ENCODE data around the gene NLRP10.

GRCh38 chr11:7977232-7977917 lies 12.1 kb upstream of the NLRP10 start:
- no peak for TF ChIP-seq POLR2A (IDR thresholded peaks at IDR 0.05)
- TF ChIP-seq, protein P1, sequence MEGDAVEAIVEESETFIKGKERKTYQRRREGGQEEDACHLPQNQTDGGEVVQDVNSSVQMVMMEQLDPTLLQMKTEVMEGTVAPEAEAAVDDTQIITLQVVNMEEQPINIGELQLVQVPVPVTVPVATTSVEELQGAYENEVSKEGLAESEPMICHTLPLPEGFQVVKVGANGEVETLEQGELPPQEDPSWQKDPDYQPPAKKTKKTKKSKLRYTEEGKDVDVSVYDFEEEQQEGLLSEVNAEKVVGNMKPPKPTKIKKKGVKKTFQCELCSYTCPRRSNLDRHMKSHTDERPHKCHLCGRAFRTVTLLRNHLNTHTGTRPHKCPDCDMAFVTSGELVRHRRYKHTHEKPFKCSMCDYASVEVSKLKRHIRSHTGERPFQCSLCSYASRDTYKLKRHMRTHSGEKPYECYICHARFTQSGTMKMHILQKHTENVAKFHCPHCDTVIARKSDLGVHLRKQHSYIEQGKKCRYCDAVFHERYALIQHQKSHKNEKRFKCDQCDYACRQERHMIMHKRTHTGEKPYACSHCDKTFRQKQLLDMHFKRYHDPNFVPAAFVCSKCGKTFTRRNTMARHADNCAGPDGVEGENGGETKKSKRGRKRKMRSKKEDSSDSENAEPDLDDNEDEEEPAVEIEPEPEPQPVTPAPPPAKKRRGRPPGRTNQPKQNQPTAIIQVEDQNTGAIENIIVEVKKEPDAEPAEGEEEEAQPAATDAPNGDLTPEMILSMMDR (IDR thresholded peaks at IDR 0.05) = no peak
